Peyer's patch (tissue), 4 donors: ENCODE results near the gene F2RL2.
"Not testable (repeated sequence)": the region's sequence is repeated elsewhere in the genome, so short reads cannot be mapped to it uniquely, and the experiment has no call there.

ENCODE experiments used
- CTCF ChIP-seq, 6 experiments: fragments of 450-650 bp in 4 of 6; fragments of 200-600 bp in 2 of 6; sonication (generic) in 1 of 6; IDR thresholded peaks; one replicate each; pipeline ENCODE4 v1.5.1; 2017 to 2019; ENCODE audit warnings: antibody characterized with exemption in 6 of 6, mild to moderate bottlenecking in 3 of 6, moderate library complexity in 1 of 6
- POLR2A ChIP-seq, 2 donors: fragments of 450-650 bp; IDR thresholded peaks; one replicate each; pipeline ENCODE4 v1.5.1; 2017; ENCODE audit warnings: antibody characterized with exemption in 2 of 2, mild to moderate bottlenecking in 2 of 2, moderate library complexity in 2 of 2

- not testable (repeated sequence) for TF ChIP-seq CTCF, POLR2A (IDR thresholded peaks at IDR 0.05)
Measured at GRCh38 chr5:76603991-76604390, 19.2 kb downstream of the F2RL2 start.
